Measurements from ENCODE around the gene TRIML2. TPM values are rescaled to one million over a fixed set of nuclear protein-coding genes. Genes with fewer than 3 reads are reported as not detected.

TRIML2 gene, protein sequence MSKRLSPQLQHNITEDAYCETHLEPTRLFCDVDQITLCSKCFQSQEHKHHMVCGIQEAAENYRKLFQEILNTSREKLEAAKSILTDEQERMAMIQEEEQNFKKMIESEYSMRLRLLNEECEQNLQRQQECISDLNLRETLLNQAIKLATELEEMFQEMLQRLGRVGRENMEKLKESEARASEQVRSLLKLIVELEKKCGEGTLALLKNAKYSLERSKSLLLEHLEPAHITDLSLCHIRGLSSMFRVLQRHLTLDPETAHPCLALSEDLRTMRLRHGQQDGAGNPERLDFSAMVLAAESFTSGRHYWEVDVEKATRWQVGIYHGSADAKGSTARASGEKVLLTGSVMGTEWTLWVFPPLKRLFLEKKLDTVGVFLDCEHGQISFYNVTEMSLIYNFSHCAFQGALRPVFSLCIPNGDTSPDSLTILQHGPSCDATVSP
- total RNA-seq: 0.37 TPM in 1 of 2 replicates, not detected in the other

DNA sequence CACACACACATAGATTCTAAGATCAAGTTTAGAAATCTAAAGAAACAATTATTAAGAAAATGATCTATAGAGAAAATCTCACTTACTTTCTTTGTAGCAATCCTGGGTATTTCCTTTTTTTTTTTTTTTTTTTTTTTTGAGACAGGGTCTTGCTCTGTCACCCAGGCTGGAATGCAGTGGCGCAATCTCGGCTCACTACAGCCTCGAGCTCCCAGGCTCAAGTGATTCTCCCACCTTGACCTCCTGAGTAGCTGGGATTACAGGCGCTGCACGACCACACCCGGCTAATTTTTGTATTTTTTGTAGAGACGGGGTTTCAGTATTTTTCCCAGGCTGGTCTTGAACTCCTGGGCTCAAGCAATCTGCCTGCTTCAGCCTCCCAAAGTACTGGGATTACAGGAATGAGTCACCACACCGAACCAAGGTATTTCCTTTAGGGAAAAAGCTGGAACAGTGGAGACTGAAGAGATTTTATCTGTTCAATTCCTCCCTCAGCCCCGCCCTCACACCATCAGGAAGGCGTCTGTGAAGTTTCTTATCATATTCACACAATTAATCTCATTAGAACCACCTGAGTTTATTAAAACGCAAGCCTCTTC lies at the start of gene TRIML2:
TSS of gene TRIML2 (minus strand) at position 447 of the 599 bp plus-strand sequence. CDS start 4,235 bp downstream, outside the sequence.

DNA sequence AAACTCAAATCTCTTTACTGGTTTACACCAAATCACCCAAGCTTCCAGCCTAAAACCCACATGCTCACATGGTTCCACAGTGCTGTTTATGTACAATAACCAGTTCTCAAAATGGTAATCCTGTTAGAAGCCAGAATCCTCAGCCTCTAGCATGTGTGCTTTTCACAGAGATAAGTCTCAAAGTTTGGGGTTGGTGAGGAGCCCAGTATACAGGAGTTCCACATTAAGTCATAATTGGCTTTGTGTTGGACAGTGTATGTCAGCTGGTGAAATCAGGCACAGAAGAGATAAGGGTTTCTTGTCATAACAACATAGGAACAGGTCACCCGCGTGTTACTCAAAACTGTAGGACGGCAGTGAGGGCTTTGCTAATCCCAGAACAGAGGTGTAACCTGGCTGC lies 29.7 kb upstream of the TRIML2 start, which contains the start of gene TRIML1:
TSS of gene TRIML1 (plus strand) at position 301 of the 400 bp plus-strand sequence. CDS start 118 bp downstream, outside the sequence.

Small RNA genes lying within 50 kb of the gene (small RNA-seq; reads per million reads assigned to genes)
- gene RNU6-173P: not detected

Other genes starting within 250 kb of the TRIML2 start
- gene ZFP42, start 113.8 kb downstream of the TRIML2 start, total RNA-seq: 0.37 and 0.59 TPM in 2 replicates
- gene TRIML1, start 29.8 kb upstream of the TRIML2 start, total RNA-seq: not detected in 2 replicates

All from subcutaneous preadipocyte (primary cell).